Endothelial cell of umbilical vein (primary cell): ENCODE results near the gene GRM4.

ENCODE experiments used
- POLR2A ChIP-seq: IDR thresholded peaks from 2 replicates; pipeline ENCODE4 v1.6.1; 2012; ENCODE audit warnings: low read depth, mild to moderate bottlenecking, control low read depth, low read length
- TF ChIP-seq, protein P1 (sequence below), 2 donors: IDR thresholded peaks; 1 replicate in 1 of 2; 2 replicates in 1 of 2; pipeline ENCODE4 v1.5.1; 2011; ENCODE audit warnings: low read length in 2 of 2, mild to moderate bottlenecking in 2 of 2, moderate library complexity in 2 of 2, control low read depth in 1 of 2, inconsistent platforms in 1 of 2, low read depth in 1 of 2; ENCODE audit not compliant: insufficient read depth in 1 of 2; ENCODE audit errors: extremely low read depth in 1 of 2
- TF ChIP-seq, protein P2 (sequence below): IDR thresholded peaks from 2 replicates; pipeline ENCODE4 v1.6.1; 2011; ENCODE audit not compliant: insufficient read depth, insufficient read length

DNA sequence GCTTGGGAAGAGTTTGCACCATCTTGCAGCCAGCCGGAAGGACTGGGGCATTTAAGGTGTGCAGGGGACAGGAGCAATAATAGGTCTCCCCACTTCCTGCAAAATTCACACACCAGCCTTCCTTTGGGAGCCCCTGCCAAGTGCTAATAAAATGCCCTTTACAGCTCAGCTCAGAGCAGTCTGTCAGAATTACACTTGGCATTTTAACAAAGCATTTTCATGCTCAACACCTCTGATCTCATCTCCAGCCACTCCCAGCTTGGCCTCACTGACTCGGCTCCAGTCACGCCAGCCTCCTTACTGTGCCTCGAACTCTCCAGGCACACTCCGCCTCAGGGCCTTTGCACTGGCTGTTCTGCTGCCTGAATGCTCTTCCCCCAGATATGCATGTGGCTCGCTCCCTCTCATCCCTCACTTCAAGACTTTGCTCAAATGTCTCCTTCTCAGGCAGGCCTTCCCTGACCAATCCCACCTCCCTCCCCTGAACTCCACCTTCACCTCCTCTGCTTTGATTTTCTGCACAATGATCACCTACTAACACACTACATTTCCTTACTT, 43.7 kb downstream of the GRM4 start:
- no peak for TF ChIP-seq POLR2A
- TF ChIP-seq, protein P1, sequence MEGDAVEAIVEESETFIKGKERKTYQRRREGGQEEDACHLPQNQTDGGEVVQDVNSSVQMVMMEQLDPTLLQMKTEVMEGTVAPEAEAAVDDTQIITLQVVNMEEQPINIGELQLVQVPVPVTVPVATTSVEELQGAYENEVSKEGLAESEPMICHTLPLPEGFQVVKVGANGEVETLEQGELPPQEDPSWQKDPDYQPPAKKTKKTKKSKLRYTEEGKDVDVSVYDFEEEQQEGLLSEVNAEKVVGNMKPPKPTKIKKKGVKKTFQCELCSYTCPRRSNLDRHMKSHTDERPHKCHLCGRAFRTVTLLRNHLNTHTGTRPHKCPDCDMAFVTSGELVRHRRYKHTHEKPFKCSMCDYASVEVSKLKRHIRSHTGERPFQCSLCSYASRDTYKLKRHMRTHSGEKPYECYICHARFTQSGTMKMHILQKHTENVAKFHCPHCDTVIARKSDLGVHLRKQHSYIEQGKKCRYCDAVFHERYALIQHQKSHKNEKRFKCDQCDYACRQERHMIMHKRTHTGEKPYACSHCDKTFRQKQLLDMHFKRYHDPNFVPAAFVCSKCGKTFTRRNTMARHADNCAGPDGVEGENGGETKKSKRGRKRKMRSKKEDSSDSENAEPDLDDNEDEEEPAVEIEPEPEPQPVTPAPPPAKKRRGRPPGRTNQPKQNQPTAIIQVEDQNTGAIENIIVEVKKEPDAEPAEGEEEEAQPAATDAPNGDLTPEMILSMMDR (IDR thresholded peaks at IDR 0.05; ENCODE audit: extremely low read depth in 1 of 2, insufficient read depth in 1 of 2, low read depth in 1 of 2, low read length in 2 of 2) = no peak
- TF ChIP-seq, protein P2, sequence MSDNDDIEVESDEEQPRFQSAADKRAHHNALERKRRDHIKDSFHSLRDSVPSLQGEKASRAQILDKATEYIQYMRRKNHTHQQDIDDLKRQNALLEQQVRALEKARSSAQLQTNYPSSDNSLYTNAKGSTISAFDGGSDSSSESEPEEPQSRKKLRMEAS = no peak
